Measurements from ENCODE around the gene CNPPD1.
A peak's percentile ranks its signal among the peaks of the same experiment; 100 is the strongest.

CNPPD1 gene

DNA sequence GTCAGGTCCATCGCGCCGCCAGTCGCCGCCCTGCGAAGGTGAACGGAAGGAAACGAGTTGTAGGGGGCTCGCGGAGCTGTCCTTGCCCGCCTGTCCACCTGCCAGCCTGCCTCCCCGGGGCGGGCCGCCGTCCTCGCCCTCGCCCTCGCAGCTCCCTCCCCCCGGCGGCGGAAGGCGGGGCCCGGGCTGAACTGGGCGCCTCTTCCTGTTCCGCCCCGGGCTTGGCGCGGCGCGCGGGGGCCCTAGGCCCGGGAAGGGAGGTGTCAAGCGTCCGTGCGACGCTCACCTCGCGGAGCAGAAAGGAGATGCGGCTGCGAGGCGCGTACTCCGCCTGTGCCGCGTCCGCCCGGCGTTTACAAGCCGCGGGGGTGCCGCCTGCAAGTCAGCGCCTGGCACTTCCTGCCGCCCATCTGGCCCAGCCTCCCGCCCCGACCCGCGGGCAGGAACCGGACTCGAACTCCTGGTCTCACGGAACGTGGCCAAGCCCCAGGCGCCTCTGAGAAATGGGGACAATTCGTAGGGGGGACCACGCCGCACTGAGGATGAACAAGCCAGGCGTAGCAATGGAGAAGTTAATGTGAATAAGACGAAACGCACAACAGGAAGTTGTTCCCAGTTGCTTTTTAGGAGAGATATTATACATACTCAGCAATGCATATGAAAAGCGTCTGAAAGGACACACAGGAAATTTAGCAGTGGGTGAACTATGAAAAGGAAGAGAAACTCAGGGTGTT lies at the start of gene CNPPD1:
Gene CNPPD1 (minus strand): TSS at position 108 of the 734 bp plus-strand sequence. CDS start 97 bp downstream, at position 11.
- H3K4me3 ChIP-seq (ENCODE audit: low read depth, low read length): peak within 1 kb of the TSS; percentile 78

DNA sequence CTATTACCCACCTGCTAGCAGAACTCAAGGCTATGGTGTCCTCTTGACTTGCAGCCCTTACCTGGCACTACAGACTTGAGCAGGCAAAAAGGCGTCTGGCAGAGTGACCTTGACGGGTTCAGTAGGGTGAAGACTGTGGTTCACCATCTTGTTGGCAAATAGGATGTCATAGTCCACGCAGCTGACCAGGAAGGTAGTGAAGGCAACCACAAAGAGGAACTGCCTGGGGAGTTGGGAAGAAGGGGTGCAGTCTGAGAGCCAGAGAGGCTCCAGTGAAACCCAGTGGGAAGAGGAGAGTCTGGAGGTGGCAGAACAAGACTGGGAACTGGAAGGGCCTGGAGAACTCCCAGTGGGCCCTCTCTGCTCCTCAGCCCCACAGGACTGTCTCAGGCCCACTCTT lies 48.6 kb upstream of the CNPPD1 start:
- H3K4me3 ChIP-seq (ENCODE audit: low read depth, low read length): no peak overlapping the region

DNA sequence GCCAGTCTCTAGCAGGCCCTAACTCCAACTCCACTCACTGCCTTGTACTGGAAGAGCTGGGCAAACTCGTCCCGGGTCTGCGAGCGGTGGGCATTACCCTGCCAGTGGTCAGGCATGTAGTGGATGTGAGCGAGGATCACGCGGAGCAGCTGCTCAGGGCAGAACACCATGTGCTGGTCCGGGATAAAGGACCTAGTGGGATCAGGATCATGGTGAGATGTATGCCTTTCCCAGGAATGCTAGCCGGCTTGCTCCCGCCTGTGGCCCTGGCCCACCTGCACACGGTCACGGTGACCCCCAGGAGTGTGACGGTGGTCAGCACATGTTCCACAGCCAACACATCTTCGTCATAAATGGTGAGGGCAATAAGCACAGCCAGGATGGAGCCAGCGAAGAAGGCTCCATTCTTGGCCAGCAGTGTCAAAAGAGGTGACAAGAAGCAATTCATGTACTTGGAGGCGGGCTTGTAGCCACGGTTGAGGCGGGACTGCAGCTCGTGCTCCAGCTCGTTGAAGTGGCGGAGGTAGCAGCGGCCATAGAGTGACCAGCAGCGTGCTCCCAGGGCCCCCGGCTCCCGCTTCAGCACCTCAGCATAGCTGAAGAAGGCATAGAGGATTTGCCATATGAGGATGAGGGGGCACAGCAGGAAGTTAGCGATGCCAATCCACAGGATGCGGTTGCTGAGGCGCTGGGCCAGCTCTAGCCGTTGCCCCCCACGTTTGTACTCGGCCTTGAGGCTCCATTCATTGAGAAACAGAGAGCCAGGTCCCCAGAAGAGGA lies 47.3 kb upstream of the CNPPD1 start:
- no peak overlapping the region for H3K4me3 ChIP-seq (ENCODE audit: low read depth, low read length)

DNA sequence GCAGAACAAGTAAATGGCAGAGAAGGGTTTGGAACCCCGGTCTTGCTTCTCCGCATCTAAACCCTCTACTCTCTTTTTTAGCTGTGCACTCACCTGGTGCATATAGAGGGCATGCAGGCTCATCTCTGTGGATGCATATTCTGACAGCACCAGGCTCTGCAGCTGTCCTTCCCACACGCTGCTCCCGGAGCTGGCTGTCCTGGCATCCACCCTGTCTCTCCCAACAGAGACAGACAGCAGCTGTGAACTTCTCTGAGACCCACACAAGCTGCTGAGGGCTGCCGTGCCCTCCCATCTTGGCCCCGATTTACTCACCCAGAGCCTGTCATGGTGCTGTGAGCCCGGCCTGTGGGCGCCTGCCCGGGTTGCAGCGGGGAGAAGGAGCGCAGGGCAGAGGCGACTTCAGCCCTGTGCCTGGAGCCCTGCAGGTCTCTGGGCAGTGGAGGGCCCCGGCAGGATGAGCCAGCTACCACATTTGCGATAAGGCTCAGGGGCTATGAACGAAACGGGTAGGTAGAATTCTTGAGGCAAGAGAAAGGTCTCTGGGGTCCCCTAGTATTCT lies 45.3 kb upstream of the CNPPD1 start:
- H3K4me3 ChIP-seq (ENCODE audit: low read depth, low read length): no peak overlapping the region

DNA sequence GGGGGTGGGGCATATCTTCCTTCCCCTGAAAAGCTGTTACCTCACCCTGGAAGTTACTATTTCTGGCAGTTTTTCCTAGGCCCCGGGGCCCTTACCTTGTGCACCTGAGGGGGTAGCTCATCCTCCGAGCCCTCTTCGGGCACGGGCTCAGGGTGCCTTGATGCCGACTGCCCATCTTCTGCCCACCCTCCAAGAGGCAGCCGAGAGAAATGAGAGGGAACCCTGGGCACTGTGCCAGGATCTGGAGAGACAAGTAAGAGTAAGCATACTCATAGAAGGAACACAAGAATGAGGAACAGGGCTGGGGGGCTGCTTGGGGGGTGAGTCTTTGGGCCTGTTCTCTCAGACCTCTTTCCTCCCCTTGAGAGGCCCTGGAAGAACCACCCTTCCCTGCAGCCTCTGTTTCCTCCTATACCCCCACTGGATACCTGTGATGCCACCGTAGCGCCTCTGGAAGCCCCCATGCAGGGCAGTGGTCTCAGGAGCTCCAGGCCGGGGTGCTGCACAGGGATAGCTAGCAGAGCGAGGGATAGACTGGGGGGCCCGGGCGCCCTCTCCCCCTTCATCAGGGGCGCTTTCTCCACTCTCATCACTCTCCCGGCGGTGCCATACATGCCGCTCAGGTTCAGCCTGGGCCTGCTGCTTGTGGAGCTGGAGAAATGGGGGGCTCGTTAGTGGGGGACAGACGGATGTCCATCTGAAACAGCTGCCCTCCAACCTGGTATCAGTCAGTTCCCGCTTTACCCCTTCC lies 44.1 kb upstream of the CNPPD1 start:
- H3K4me3 ChIP-seq (ENCODE audit: low read depth, low read length): no peak overlapping the region

DNA sequence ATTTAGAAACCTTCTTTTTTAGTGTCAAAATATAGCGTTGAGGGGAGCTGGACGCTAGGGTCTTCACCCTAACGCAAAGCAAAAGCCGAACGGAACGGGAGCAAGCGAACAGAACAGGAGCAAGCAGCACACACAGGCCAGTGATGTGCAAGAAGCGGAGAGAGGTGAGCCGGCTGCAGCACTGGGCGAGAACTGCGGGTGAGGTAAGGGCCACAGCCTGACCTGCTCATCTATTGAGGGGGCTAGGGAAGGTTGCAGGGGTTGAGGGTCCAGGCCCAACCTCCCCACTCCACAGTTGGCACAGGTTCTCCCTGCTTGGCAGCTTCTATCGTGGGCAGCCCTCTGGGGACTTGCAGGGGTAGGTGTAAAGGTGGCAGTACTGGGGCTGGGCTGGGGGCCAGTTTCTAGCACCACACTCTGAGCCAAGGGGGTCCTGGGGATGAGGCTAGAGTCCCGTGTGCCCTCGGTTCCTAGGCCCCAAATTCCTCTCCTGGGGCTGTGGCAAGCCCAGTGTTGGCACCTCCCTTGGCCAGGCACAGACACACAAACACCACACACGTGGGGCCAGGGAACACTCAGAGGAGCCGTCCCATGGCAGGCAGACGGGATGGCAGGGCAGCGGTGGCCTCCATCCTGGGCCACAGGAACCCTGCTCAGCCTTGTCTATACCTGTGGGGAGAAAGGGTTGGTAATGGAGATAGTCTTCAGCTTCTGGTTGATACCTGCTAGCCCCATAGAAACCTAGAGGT lies 43.2 kb upstream of the CNPPD1 start:
- H3K4me3 ChIP-seq (ENCODE audit: low read depth, low read length): no peak overlapping the region

DNA sequence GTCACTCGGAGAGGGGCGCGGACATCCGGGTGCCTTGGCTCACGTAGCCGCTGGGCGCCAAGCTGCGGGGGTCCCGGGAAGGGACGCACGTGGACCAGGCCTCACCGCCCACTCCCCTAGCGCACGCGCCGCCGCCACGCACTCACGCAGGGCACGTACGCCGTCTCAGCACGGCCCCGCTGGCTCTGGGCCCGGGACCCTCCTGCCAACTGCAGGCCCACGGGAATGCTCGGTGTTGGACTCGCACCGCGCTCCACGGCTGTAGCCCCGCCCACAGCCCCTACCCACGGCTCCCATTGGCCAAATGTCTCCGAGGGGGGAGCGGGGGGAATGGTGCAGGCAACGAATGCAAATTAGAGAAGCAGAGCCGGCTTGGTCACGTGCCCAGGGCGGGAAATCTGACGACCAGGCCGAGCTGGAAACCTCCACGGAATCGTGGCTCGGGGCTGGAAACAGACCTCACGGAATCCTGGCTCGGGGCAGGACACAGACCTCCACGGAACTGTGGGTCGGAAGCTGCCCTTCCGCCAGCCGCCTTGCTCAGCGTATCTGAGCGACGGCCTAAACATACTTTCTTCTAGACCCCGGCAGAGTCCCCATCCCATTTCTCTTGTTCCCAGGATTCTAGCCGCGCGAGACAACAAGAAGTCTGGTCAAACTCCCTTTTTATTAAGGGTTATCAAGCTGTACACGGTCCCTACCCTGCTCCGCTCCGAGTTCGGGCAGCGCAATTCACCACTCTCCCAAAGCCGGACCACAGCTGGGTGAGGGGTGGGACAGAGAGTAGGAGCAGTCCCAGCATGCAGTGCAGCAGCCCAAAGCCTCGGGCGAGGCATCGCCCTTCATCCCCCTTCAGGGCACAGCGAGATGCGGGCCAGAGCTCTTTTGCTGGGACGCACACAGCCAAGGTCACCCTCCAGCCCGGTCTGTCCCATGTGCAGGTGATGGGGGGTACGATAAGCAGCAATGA lies 42.3 kb upstream of the CNPPD1 start, which contains the start of gene ABCB6:
Gene ABCB6 (minus strand): TSS at position 227 of the 970 bp plus-strand sequence. CDS start 285 bp downstream, outside the sequence.
- peak within 1 kb of the TSS; percentile 63 for H3K4me3 ChIP-seq (ENCODE audit: low read depth, low read length)

DNA sequence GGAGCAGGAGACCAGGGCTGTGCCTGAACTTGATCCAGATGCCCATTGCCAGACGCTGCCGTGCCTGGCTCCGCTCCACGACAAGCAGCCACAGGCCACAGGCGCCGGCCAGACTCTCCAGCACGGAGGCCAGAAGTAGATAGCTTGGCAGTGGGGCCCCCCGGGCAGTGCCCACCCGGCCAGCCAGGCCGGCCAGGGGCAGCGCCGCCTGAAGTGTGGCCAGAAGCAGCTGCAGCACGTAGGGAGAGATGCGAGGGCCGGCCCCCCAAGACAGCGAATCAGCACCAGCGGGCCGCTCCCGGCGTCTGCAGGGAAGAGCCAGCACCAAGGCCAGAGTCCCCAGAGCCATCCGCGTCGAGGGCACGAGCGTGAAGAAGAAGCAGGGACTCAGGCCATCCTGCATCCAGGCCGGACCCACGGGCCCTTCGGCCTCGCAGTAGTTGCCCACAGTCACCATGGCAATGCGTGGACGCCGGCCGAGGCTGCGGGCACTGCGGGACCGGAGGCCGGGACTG lies 41.5 kb upstream of the CNPPD1 start:
- peak overlapping the region; percentile 63 for H3K4me3 ChIP-seq (ENCODE audit: low read depth, low read length)

DNA sequence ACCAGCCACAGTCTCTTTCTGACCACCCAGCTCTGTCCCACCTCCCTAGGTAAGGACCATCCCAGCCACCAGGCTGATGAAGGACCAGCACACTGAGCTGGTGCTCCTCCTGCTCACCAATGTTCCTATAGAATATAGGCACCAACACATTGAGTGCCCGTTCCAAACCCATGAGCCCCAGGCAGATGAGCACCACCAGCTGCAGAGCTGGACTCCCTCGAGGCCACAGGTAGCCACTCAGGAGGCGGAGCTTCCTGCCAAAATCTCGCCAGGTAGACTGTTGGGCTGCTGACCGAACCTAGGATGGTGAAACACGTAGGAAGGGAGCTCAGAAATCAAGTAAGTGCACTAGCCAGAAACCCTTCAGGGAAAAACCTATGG lies 39.8 kb upstream of the CNPPD1 start:
- H3K4me3 ChIP-seq (ENCODE audit: low read depth, low read length): no peak overlapping the region

DNA sequence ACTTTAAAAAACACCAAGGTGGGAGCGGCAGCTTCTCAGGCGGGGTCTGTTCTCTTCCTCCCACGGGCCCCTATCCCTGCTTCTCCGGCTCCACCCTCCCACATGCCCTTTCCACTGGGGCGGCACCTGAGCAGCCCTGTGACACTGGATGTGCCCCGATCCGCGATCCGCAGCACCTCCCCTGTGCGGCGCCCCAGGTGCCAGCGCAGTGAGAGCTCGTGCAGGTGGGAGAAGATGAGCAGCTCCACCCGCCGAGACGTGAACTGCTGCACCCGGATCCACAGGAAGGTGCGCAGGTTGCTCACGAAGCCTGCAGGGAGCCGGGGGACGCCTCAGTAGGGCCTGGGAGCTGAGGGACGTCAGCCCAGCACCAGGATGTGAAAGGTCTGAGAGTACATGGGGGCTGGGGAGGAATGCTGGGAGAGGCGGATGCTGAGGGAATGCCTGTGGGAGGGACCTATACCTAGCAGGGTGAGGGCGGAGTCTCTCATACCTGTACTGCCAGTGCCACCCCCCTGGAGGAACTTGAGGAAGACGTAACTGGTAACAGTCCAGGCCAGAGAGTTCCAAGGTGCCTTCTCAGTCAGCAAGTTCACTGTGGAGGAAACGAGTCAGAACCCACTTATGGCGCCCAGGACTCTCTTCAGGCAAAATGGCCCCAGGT lies 39.3 kb upstream of the CNPPD1 start:
- no peak overlapping the region for H3K4me3 ChIP-seq (ENCODE audit: low read depth, low read length)

DNA sequence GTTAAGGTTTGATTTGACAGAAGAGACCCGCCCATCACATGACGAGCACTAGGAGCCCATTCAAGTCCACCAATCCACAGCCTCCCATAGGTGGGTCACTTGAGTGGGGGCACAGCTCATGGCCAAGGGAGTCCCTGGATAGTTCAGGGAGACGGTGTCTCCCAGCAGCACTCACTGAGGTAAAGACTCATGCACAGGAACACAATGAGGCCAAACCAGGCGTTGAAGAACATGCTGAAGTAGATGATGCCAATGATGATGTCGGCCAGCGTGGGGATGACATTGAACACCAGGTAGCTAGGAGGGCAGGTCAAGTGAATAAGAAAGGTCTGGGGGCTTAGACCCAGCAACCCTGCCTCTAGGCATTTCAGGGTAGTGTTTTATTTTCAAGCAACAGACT lies 38.1 kb upstream of the CNPPD1 start:
- no peak overlapping the region for H3K4me3 ChIP-seq (ENCODE audit: low read depth, low read length)

DNA sequence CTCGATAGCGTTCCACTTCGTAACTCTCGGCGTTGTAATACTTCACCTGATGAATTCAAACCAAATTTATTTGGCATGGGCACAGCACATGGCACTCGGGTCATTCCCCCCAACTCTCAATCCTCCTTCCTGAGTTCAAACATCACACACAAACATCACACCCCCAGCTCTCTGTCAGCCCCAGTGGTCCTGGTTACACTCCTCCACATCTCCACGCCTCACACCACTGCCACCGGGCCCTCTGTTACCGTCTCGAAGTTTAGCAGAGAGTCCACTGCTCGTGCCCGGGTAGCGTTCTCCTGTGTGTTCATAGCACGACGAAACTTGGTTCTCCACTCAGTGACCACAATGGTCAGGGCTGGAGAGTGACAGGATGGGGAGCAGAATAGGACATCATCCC lies 37.4 kb upstream of the CNPPD1 start:
- no peak overlapping the region for H3K4me3 ChIP-seq (ENCODE audit: low read depth, low read length)

DNA sequence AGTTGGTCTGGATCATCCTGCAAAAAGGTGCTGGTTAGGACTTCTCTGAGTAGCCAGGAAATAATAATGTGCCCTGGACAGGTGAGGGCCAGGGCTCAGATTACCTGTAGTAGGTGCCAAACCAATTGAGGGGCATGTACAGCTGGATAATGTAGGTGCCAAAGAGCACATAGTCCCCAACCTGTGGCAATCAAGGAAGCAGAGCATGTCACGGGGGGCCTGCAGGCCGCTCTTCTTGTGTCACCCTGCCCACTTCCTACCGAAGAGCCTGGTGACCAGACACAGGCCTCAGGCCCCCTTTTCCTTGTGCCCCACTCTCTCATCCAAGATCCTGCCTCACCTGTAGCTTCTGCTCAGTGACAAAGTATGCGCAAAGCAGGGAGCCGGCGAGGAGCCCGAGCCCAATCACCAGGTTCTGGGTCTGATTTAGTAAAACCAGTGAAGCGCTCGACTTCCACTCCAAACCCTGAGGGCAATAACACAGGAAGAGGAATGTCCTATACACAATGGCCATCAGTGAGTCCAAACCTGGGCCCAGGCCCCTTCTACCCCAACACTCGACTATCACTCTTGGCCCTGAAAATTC lies 36.9 kb upstream of the CNPPD1 start:
- no peak overlapping the region for H3K4me3 ChIP-seq (ENCODE audit: low read depth, low read length)

DNA sequence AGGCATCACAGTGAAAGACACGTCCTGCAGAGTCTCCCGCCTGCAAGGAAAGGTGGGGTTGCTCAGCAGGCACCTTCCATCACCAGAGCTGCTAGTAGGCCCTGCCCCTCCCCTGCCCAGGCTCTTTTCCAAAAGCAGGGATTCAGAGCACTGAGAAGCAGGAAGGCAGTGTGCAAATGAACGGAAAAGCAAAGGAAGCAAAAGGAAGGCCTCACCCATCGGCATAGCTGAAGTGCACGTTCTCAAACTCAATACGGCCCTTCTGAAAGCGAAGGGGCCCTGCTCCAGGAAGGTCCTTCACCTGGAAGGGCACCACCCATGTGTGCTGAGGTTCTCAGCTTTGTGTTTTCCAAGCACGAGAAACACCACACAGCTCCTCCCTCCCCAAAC lies 36.3 kb upstream of the CNPPD1 start:
- no peak overlapping the region for H3K4me3 ChIP-seq (ENCODE audit: low read depth, low read length)

DNA sequence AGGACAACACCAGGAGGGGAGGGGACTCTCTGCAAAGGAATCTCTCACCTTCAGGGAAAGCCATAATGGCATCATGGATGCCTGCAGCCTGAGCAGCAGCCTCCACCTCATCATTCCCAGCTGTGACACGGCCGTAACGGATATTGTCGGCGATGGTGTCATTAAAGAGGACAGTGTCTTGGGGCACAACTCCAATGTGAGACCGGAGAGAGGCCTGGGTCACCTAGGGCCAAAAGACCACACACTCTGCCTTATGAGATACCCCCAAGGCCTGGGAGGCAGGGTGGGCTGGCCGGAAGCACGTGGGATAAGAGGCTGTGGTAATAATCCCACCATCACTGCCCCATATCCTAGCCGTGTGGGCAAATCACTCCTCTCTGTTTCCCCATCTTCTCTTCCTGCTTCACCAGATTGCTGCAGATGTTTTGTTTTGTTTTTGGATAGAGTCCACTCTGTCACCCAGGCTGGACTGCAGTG lies 34.2 kb upstream of the CNPPD1 start:
- H3K4me3 ChIP-seq (ENCODE audit: low read depth, low read length): no peak overlapping the region

DNA sequence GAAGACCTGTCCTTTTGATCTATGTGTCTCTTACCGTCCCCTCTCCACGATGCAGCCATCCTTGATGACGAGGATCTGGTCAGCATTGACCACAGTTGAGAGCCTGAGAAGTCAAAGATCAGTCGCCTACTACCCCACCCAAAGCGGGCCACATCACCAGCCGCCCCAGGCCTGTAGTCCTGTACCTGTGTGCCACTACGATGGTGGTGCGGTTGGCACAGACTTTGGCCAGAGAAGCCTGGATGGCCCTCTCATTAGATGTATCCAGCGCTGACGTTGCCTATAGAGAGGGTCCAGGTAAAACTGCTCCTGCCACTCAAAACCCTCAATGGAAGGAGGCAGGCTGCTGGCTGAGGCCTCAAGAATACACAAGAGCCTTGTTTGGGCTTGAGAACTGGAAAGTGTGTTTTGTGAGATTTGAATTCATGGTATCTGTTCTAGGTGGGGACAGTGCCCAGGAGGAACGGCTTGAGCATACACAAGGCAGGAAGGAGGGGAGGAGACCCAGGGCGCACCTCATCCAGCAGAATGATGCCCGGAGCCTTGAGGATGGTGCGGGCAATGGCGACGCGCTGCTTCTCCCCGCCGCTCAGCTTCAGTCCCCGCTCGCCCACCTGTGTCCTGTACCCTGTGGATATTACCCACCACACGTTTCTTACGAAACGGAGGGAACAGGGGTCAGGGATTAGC lies 33.6 kb upstream of the CNPPD1 start:
- H3K4me3 ChIP-seq (ENCODE audit: low read depth, low read length): no peak overlapping the region

Data from iPS-11a (cell line).